ENCODE measurements around the gene IGIP.

The IGIP gene

GRCh38 chr5:140111011-140111858 is 14.5 kb upstream of the IGIP start:
- no peak for DNase-seq (ENCODE audit: low spot score)

- DNase-seq (ENCODE audit: low spot score), result no peak
Observed at GRCh38 chr5:140111859-140112551, 13.7 kb upstream of the IGIP start.

- DNase-seq (ENCODE audit: low spot score), result peak; percentile 21
Observed at GRCh38 chr5:140112685-140113179, 13.0 kb upstream of the IGIP start.

DNA sequence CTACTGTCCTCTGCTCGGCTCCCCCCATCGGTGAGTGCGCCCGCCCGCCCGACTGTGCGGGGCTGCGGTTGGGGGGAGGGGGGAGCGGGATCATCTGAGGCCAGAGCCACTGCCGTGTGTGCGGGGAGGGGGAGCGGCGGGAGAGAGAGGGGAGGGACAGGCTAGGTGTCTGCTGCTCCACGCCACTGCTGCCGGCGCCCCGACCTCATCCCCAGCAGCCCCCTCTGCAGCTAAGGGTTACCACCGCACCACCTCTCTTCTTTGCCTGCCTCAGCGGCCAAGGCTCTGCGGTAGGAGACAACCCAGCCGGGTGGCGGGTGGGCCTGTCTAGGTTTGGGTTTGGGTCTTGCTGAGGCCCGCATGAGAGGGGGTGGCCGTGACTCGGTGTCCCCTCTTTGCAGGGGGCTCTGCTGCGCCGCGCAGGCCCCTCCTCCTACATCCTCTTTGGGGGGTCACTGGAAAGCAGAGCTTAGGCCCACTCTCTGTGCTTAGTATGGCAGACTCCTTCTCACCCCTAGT is 12.5 kb upstream of the IGIP start:
- peak; percentile 35 for DNase-seq (ENCODE audit: low spot score)

GRCh38 chr5:140113699-140114263 is 12.0 kb upstream of the IGIP start, which contains the start of gene PURA:
PURA (plus strand) TSS chr5:140114109; CDS start chr5:140114182, 73 bp downstream.
- DNase-seq (ENCODE audit: low spot score), result peak; percentile 97

DNA sequence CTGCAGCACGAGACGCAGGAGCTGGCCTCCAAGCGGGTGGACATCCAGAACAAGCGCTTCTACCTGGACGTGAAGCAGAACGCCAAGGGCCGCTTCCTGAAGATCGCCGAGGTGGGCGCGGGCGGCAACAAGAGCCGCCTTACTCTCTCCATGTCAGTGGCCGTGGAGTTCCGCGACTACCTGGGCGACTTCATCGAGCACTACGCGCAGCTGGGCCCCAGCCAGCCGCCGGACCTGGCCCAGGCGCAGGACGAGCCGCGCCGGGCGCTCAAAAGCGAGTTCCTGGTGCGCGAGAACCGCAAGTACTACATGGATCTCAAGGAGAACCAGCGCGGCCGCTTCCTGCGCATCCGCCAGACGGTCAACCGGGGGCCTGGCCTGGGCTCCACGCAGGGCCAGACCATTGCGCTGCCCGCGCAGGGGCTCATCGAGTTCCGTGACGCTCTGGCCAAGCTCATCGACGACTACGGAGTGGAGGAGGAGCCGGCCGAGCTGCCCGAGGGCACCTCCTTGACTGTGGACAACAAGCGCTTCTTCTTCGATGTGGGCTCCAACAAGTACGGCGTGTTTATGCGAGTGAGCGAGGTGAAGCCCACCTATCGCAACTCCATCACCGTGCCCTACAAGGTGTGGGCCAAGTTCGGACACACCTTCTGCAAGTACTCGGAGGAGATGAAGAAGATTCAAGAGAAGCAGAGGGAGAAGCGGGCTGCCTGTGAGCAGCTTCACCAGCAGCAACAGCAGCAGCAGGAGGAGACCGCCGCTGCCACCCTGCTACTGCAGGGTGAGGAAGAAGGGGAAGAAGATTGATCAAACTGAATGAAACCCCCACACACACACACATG is 11.2 kb upstream of the IGIP start:
- DNase-seq (ENCODE audit: low spot score), result peak; percentile 58

DNA sequence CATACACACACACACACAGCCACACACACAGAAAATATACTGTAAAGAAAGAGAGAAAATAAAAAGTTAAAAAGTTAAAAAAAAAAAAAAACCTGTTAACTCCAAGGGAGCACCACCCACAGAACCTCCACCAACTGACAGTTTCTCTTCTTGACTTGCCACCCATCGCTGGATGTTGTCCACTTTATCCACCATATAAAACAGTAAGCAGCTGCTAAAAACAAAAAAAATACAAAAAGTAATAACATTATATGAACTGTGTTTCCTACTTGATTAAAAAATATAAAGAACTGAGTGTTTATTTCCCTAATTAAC is 10.6 kb upstream of the IGIP start:
- no peak for DNase-seq (ENCODE audit: low spot score)

GRCh38 chr5:140116716-140117115 is 9.0 kb upstream of the IGIP start:
- DNase-seq (ENCODE audit: low spot score), result no peak

- DNase-seq (ENCODE audit: low spot score), result no peak
Observed at GRCh38 chr5:140117523-140117922, 8.2 kb upstream of the IGIP start.

- DNase-seq (ENCODE audit: low spot score), result no peak
Observed at GRCh38 chr5:140118302-140118936, 7.3 kb upstream of the IGIP start.

GRCh38 chr5:140126315-140127012 is 727 bp downstream of the IGIP start:
- DNase-seq (ENCODE audit: low spot score), result no peak

DNA sequence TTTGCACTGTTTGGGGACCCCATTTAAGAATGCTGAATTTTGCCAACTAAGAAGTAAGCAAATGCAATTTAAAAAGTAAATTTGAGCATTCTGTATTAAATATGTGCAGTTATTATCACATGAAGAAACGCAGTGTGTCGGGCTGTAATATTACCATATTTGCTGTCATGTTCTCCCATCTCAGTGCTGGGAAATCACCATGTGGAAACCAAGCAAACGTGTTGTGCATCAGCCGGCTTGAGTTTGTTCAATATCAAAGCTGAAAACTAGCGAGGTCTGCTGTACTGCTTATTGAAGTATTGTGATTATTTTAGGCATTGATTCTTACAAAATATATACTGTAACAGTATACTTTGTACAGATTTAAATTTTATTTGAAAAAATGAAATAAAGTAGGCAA is 2.6 kb downstream of the IGIP start:
- no peak for DNase-seq (ENCODE audit: low spot score)

GRCh38 chr5:140130949-140131733 is 5.4 kb downstream of the IGIP start:
- no peak for DNase-seq (ENCODE audit: low spot score)

GRCh38 chr5:140131967-140132409 is 6.3 kb downstream of the IGIP start:
- no peak for DNase-seq (ENCODE audit: low spot score)

DNA sequence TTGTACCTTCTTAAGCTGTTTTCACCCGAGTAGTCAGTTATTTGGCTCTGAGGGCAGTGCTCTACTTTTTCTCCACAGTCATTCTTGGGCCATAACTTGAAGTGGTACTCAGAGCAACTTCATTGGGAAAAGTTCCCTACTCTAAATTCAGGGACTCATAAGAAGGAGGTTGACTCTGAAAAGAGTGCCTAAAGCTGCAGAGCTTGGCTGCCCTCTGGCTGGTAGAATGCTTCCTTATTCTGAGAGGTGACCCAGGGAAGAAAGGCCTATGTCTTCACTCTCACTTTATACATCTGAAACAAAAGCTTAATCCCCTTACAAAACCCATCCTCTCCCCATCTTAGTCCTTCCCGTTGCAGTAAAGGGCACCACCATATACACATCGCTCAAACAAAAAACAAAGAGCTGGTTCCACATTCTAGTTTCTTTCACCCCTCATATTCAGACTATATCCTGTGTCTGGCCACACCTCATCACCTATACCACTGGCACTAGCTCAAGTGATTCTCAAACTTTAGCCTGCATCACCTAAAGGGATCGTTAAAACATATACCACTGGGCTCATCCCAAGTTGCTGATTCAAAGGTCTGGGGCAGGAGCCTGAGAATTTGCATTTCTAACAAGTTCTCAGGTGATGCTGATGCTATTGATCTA is 7.9 kb downstream of the IGIP start:
- no peak for DNase-seq (ENCODE audit: low spot score)

GRCh38 chr5:140134277-140134935 is 8.7 kb downstream of the IGIP start:
- no peak for DNase-seq (ENCODE audit: low spot score)

GRCh38 chr5:140135127-140135526 is 9.4 kb downstream of the IGIP start:
- no peak for DNase-seq (ENCODE audit: low spot score)

DNA sequence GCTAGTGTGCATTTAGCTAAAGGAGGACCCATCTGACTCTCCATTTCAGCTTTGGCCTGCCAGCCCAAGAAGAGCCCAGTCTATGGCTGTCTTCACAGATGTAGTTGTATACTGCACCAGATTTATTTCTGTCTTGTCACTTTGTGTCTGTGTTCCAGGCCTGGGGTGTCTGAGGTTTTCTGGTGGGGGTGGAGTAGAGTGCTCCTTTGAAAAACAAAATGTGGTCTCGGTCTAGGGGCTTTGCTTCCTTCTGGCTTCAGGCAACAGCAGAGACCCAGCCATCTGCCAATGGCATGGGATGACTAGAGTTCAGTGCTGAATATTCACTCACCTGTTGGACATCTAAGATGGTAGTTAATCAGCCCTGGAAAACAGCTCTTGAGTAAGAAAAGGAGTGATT is 10.9 kb downstream of the IGIP start:
- no peak for DNase-seq (ENCODE audit: low spot score)

Data from SK-N-DZ (cell line).